NCI-H748 (cell line): ENCODE results near the gene GLMN.
A peak's percentile ranks its signal among the peaks of the same experiment; 100 is the strongest.

Experiments used
- DNase-seq: peaks from one replicate; lab custom pipeline; 2025; ENCODE audit not compliant: unreplicated experiment; lab: John Stamatoyannopoulos, UW

Gene GLMN

GRCh38 chr1:92298573-92299476, at the start of gene GLMN, which contains the start of gene RPAP2:
TSS of gene GLMN (minus strand) at chr1:92298987. CDS start at chr1:92297999, 988 bp downstream.
TSS of gene RPAP2 (plus strand) at chr1:92299059. CDS start at chr1:92299074, 15 bp downstream.
- DNase-seq = peak; percentile 89

- no peak for DNase-seq
Measured at GRCh38 chr1:92346866-92347640, 48.3 kb upstream of the GLMN start.

GRCh38 chr1:92343061-92343460, 44.3 kb upstream of the GLMN start:
- no peak for DNase-seq

GRCh38 chr1:92342401-92342800, 43.6 kb upstream of the GLMN start:
- no peak for DNase-seq

GRCh38 chr1:92340154-92340553, 41.4 kb upstream of the GLMN start:
- DNase-seq = no peak

GRCh38 chr1:92333668-92334067, 34.9 kb upstream of the GLMN start:
- no peak for DNase-seq

- DNase-seq = no peak
Measured at GRCh38 chr1:92329347-92330129, 30.8 kb upstream of the GLMN start.

GRCh38 chr1:92327794-92328193, 29.0 kb upstream of the GLMN start:
- DNase-seq = no peak

GRCh38 chr1:92326681-92327080, 27.9 kb upstream of the GLMN start:
- no peak for DNase-seq

- no peak for DNase-seq
Measured at GRCh38 chr1:92324784-92325183, 26.0 kb upstream of the GLMN start.

GRCh38 chr1:92323473-92324453, 25.0 kb upstream of the GLMN start:
- no peak for DNase-seq

GRCh38 chr1:92317836-92318493, 19.2 kb upstream of the GLMN start:
- DNase-seq = no peak

- no peak for DNase-seq
Measured at GRCh38 chr1:92315766-92316599, 17.2 kb upstream of the GLMN start.

- no peak for DNase-seq
Measured at GRCh38 chr1:92314024-92314423, 15.2 kb upstream of the GLMN start.

GRCh38 chr1:92310185-92310597, 11.4 kb upstream of the GLMN start:
- DNase-seq = peak; percentile 38

- DNase-seq = no peak
Measured at GRCh38 chr1:92307980-92308379, 9.2 kb upstream of the GLMN start.

GRCh38 chr1:92306020-92306419, 7.2 kb upstream of the GLMN start:
- no peak for DNase-seq

GRCh38 chr1:92301021-92301420, 2.2 kb upstream of the GLMN start:
- no peak for DNase-seq
